Liver (tissue), 9 donors: ENCODE results near the gene MOSPD2. TPM values are rescaled to one million over a fixed set of nuclear protein-coding genes. Genes with fewer than 3 reads are reported as not detected.

Experiments
- DNase-seq: peaks from one replicate; pipeline ENCODE4 v3.0.0-alpha.2; 2017; ENCODE audit warnings: low spot score
- H3K27ac ChIP-seq, 2 donors: one replicate each; pipeline ENCODE4 v1.7.0; 2013; ENCODE audit warnings: inconsistent platforms in 2 of 2, low read length in 2 of 2, control low read depth in 1 of 2, low read depth in 1 of 2, mild to moderate bottlenecking in 1 of 2
- H3K27me3 ChIP-seq, 4 donors: one replicate each; pipeline versions ENCODE4 v1.6.1 to v1.7.0; 2013; ENCODE audit warnings: low read length in 3 of 4, inconsistent platforms in 1 of 4, mild to moderate bottlenecking in 1 of 4, moderate library complexity in 1 of 4; ENCODE audit not compliant: control insufficient read depth in 4 of 4, insufficient read depth in 4 of 4
- H3K36me3 ChIP-seq, 4 donors: one replicate each; pipeline versions ENCODE4 v1.6.1 to v1.7.0; 2013; ENCODE audit warnings: low read length in 3 of 4, mild to moderate bottlenecking in 3 of 4, low read depth in 1 of 4, moderate library complexity in 1 of 4; ENCODE audit not compliant: control insufficient read depth in 4 of 4, insufficient read depth in 3 of 4
- H3K4me1 ChIP-seq, 4 donors: one replicate each; pipeline versions ENCODE4 v1.6.1 to v1.7.0; 2013; ENCODE audit warnings: low read length in 3 of 4, mild to moderate bottlenecking in 3 of 4, moderate library complexity in 1 of 4; ENCODE audit not compliant: control insufficient read depth in 4 of 4, insufficient read depth in 4 of 4
- H3K4me3 ChIP-seq, 3 donors: one replicate each; pipeline versions ENCODE4 v1.6.1 to v1.7.0; 2013; ENCODE audit warnings: low read length in 3 of 3, control low read depth in 1 of 3, low read depth in 1 of 3, mild to moderate bottlenecking in 1 of 3
- H3K9ac ChIP-seq, 2 donors: one replicate each; pipeline ENCODE4 v1.7.0; 2013; ENCODE audit warnings: low read length in 2 of 2, mild to moderate bottlenecking in 2 of 2, moderate library complexity in 2 of 2, control low read depth in 1 of 2, low read depth in 1 of 2
- H3K9me3 ChIP-seq, 4 donors: one replicate each; pipeline versions ENCODE4 v1.6.1 to v1.7.0; 2013; ENCODE audit warnings: low read length in 3 of 4; ENCODE audit not compliant: control insufficient read depth in 4 of 4
- EGR1 ChIP-seq, 2 donors: IDR thresholded peaks; 2 replicates each; pipeline ENCODE4 v1.6.1; 2016 to 2018; ENCODE audit warnings: antibody characterized with exemption in 2 of 2, low read depth in 2 of 2
- FOXA1 ChIP-seq: IDR thresholded peaks from 2 replicates; pipeline ENCODE4 v1.6.1; 2016; ENCODE audit warnings: antibody characterized with exemption
- FOXA2 ChIP-seq: IDR thresholded peaks from 2 replicates; pipeline ENCODE4 v1.6.1; 2016; ENCODE audit warnings: antibody characterized with exemption
- GABPA ChIP-seq, 2 donors: IDR thresholded peaks in 1 of 2; conservative IDR thresholded peaks in 1 of 2; 2 replicates each; pipeline ENCODE4 v1.6.1; 2016; ENCODE audit warnings: antibody characterized with exemption in 2 of 2, mild to moderate bottlenecking in 1 of 2, moderate library complexity in 1 of 2
- HNF4A ChIP-seq, 2 donors: conservative IDR thresholded peaks; 2 replicates each; pipeline ENCODE4 v1.6.1; 2016; ENCODE audit warnings: antibody characterized with exemption in 2 of 2, mild to moderate bottlenecking in 2 of 2
- HNF4G ChIP-seq: IDR thresholded peaks from 2 replicates; pipeline ENCODE4 v1.6.1; 2016; ENCODE audit warnings: antibody characterized with exemption
- JUND ChIP-seq, 2 donors: IDR thresholded peaks; 2 replicates each; pipeline ENCODE4 v1.6.1; 2016; ENCODE audit warnings: antibody characterized with exemption in 2 of 2
- NR2F2 ChIP-seq: IDR thresholded peaks from 2 replicates; pipeline ENCODE4 v1.6.1; 2016; ENCODE audit warnings: antibody characterized with exemption
- RAD21 ChIP-seq, 2 donors: IDR thresholded peaks; 2 replicates each; pipeline ENCODE4 v1.6.1; 2016; ENCODE audit warnings: antibody characterized with exemption in 2 of 2, mild to moderate bottlenecking in 2 of 2
- RXRA ChIP-seq, 2 donors: IDR thresholded peaks; 2 replicates each; pipeline ENCODE4 v1.6.1; 2017 to 2018; ENCODE audit warnings: antibody characterized with exemption in 2 of 2, mild to moderate bottlenecking in 1 of 2
- SP1 ChIP-seq: IDR thresholded peaks from 2 replicates; pipeline ENCODE4 v1.6.1; 2018; ENCODE audit warnings: antibody characterized with exemption, mild to moderate bottlenecking
- TAF1 ChIP-seq: conservative IDR thresholded peaks from 2 replicates; pipeline ENCODE4 v1.6.1; 2016; ENCODE audit warnings: antibody characterized with exemption, mild to moderate bottlenecking
- YY1 ChIP-seq: IDR thresholded peaks from 2 replicates; pipeline ENCODE4 v1.6.1; 2016; ENCODE audit warnings: antibody characterized with exemption, mild to moderate bottlenecking
- WGBS: extraction: QIAGEN DNeasy Blood & Tissue Kit; methylation state at CpG from one replicate; pipeline ENCODE4 v1.1.7; 2013; 5-methylcytosine and 5-hydroxymethylcytosine counted together
- polyA plus RNA-seq, 2 donors: library from polyadenylated mRNA; stranded (reverse) in 1 of 2; unstranded in 1 of 2; fragments of 200-250 nt in 1 of 2; fragments of >200 nt in 1 of 2; fragmentation: Nextera tagmentation in 1 of 2; extraction: Ambion mirVana in 1 of 2; gene quantifications; one replicate each; pipeline versions ENCODE4 v1.2.1 to v1.2.3, GENCODE V29; 2013 to 2015
- total RNA-seq, 2 donors: library from RNA; depleted of rRNA; stranded (reverse); fragments of >200 nt; gene quantifications; one replicate each; pipeline ENCODE4 v1.2.3, GENCODE V29; 2014
- TF ChIP-seq, protein P1 (sequence below): IDR thresholded peaks from 2 replicates; pipeline ENCODE4 v1.6.1; 2016; ENCODE audit warnings: antibody characterized with exemption
- TF ChIP-seq, protein P2 (sequence below): fragments of 150-350 bp; IDR thresholded peaks from 2 replicates; pipeline ENCODE4 v1.5.1; 2017; ENCODE audit warnings: improper control_type of control experiment, low read depth, low read length; ENCODE audit not compliant: missing input control
- TF ChIP-seq, protein P3 (sequence below): IDR thresholded peaks from 2 replicates; pipeline ENCODE4 v1.6.1; 2016; ENCODE audit warnings: antibody characterized with exemption, mild to moderate bottlenecking
- TF ChIP-seq, protein P4 (sequence below): IDR thresholded peaks from 2 replicates; pipeline ENCODE4 v1.6.1; 2016; ENCODE audit warnings: antibody characterized with exemption
- TF ChIP-seq, protein P5 (sequence below): IDR thresholded peaks from 2 replicates; pipeline ENCODE4 v1.6.1; 2016; ENCODE audit warnings: antibody characterized with exemption
- donor health status: healthy.
- donor health status: healthy.
- donor health status: healthy.
- donor health status: healthy.
- donor health status: healthy.

The MOSPD2 gene
- total and polyA plus RNA-seq, 4 donors, result 3.0 to 9.1 (median 4.9) TPM

DNA sequence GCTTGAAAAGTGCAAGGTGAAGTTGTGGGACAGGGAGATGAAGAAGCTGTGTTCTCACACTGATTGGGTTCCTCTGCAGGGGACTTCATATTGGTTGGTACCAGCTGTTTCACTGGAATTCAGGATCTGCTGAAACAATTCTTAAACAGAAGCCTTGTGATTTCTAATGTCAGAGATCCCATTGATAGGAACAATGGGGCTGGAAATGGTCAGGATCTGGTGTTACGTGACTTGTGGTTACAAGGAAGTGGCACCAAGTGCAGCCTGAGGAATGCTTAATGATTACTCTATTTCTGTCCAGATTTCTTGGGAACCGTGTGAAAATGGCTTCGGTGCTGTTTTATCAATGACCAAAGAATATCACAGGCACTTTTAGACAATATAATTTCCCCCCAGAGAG is 68.1 kb downstream of the MOSPD2 start:
- no peaks in the 10 kb centered on the region for H3K9me3 ChIP-seq
- 89% methylated on average over 3 of the region's 3 CpGs for WGBS
- TF ChIP-seq JUND (IDR thresholded peaks at IDR 0.05), result no peak
- no peak for TF ChIP-seq HNF4A (conservative IDR thresholded peaks at IDR 0.05)
- TF ChIP-seq, protein P1, sequence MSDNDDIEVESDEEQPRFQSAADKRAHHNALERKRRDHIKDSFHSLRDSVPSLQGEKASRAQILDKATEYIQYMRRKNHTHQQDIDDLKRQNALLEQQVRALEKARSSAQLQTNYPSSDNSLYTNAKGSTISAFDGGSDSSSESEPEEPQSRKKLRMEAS, result no peak
- H3K36me3 ChIP-seq, result no peaks in the 10 kb centered on the region
- no peaks in the 10 kb centered on the region for H3K4me1 ChIP-seq
- H3K27ac ChIP-seq, result no peak overlapping the region
- H3K27me3 ChIP-seq, result peaks cover 0 to 2% (median 0%) of the 10 kb centered on the region in 4 donors
- no peak for DNase-seq
- H3K4me3 ChIP-seq, result no peak overlapping the region
- H3K9ac ChIP-seq, result no peak overlapping the region

DNA sequence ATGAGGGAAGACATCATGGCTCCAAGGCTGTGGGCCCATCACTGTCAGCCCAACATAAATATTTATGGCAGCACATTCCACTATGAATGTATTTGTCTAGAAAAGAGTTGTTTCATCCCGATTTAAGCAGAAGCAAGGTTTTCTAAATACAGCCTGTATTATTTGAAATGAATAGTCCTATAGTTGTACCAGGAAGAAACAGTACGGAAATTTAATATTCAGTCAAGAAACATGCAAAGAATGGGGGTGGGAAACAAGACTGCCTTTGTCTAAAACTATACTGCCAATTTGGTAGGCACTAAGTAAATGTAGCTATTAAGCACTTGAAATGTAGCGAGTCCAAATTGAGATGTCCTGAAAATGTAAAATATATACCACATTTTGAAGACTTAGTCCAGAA is 69.1 kb downstream of the MOSPD2 start:
- Histone ChIP-seq H3K9ac (no peak overlapping the region), H3K36me3 (no peaks in the 10 kb centered on the region), H3K27me3 (peaks cover 0 to 2% (median 0%) of the 10 kb centered on the region in 4 donors), H3K27ac (no peak overlapping the region), H3K4me1 (no peaks in the 10 kb centered on the region), H3K9me3 (no peaks in the 10 kb centered on the region), H3K4me3 (no peak overlapping the region)
- 87% methylated on average over 3 of the region's 3 CpGs for WGBS
- no peak for TF ChIP-seq RAD21 (IDR thresholded peaks at IDR 0.05)
- TF ChIP-seq, protein P2, sequence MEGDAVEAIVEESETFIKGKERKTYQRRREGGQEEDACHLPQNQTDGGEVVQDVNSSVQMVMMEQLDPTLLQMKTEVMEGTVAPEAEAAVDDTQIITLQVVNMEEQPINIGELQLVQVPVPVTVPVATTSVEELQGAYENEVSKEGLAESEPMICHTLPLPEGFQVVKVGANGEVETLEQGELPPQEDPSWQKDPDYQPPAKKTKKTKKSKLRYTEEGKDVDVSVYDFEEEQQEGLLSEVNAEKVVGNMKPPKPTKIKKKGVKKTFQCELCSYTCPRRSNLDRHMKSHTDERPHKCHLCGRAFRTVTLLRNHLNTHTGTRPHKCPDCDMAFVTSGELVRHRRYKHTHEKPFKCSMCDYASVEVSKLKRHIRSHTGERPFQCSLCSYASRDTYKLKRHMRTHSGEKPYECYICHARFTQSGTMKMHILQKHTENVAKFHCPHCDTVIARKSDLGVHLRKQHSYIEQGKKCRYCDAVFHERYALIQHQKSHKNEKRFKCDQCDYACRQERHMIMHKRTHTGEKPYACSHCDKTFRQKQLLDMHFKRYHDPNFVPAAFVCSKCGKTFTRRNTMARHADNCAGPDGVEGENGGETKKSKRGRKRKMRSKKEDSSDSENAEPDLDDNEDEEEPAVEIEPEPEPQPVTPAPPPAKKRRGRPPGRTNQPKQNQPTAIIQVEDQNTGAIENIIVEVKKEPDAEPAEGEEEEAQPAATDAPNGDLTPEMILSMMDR, result no peak
- TF ChIP-seq, protein P3, sequence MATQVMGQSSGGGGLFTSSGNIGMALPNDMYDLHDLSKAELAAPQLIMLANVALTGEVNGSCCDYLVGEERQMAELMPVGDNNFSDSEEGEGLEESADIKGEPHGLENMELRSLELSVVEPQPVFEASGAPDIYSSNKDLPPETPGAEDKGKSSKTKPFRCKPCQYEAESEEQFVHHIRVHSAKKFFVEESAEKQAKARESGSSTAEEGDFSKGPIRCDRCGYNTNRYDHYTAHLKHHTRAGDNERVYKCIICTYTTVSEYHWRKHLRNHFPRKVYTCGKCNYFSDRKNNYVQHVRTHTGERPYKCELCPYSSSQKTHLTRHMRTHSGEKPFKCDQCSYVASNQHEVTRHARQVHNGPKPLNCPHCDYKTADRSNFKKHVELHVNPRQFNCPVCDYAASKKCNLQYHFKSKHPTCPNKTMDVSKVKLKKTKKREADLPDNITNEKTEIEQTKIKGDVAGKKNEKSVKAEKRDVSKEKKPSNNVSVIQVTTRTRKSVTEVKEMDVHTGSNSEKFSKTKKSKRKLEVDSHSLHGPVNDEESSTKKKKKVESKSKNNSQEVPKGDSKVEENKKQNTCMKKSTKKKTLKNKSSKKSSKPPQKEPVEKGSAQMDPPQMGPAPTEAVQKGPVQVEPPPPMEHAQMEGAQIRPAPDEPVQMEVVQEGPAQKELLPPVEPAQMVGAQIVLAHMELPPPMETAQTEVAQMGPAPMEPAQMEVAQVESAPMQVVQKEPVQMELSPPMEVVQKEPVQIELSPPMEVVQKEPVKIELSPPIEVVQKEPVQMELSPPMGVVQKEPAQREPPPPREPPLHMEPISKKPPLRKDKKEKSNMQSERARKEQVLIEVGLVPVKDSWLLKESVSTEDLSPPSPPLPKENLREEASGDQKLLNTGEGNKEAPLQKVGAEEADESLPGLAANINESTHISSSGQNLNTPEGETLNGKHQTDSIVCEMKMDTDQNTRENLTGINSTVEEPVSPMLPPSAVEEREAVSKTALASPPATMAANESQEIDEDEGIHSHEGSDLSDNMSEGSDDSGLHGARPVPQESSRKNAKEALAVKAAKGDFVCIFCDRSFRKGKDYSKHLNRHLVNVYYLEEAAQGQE, result no peak
- TF ChIP-seq FOXA1, result no peak
- no peak for TF ChIP-seq NR2F2
- no peak for TF ChIP-seq FOXA2
- TF ChIP-seq, protein P4, sequence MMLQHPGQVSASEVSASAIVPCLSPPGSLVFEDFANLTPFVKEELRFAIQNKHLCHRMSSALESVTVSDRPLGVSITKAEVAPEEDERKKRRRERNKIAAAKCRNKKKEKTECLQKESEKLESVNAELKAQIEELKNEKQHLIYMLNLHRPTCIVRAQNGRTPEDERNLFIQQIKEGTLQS, result no peak
- no peak for TF ChIP-seq HNF4A (conservative IDR thresholded peaks at IDR 0.05)
- TF ChIP-seq GABPA (IDR thresholded peaks at IDR 0.05 in 1 of 2, conservative IDR thresholded peaks at IDR 0.05 in 1 of 2), result no peak
- no peak for TF ChIP-seq SP1
- no peak for TF ChIP-seq TAF1
- TF ChIP-seq YY1, result no peak
- TF ChIP-seq RXRA (IDR thresholded peaks at IDR 0.05), result no peak
- no peak for TF ChIP-seq HNF4G
- TF ChIP-seq, protein P1, result no peak
- no peak for TF ChIP-seq EGR1 (IDR thresholded peaks at IDR 0.05; ENCODE audit: low read depth in 2 of 2)
- no peak for TF ChIP-seq JUND (IDR thresholded peaks at IDR 0.05)
- TF ChIP-seq, protein P5, sequence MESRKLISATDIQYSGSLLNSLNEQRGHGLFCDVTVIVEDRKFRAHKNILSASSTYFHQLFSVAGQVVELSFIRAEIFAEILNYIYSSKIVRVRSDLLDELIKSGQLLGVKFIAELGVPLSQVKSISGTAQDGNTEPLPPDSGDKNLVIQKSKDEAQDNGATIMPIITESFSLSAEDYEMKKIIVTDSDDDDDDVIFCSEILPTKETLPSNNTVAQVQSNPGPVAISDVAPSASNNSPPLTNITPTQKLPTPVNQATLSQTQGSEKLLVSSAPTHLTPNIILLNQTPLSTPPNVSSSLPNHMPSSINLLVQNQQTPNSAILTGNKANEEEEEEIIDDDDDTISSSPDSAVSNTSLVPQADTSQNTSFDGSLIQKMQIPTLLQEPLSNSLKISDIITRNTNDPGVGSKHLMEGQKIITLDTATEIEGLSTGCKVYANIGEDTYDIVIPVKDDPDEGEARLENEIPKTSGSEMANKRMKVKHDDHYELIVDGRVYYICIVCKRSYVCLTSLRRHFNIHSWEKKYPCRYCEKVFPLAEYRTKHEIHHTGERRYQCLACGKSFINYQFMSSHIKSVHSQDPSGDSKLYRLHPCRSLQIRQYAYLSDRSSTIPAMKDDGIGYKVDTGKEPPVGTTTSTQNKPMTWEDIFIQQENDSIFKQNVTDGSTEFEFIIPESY, result no peak
- DNase-seq, result no peak
